Measurements from ENCODE around the gene AGPAT2. TPM values are rescaled to one million over a fixed set of nuclear protein-coding genes. Genes with fewer than 3 reads are reported as not detected.

The AGPAT2 gene
- total RNA-seq, 1 donor: 29.0 TPM

GRCh38 chr9:136670576-136671253, 16.5 kb downstream of the AGPAT2 start:
- TF ChIP-seq, protein P1, sequence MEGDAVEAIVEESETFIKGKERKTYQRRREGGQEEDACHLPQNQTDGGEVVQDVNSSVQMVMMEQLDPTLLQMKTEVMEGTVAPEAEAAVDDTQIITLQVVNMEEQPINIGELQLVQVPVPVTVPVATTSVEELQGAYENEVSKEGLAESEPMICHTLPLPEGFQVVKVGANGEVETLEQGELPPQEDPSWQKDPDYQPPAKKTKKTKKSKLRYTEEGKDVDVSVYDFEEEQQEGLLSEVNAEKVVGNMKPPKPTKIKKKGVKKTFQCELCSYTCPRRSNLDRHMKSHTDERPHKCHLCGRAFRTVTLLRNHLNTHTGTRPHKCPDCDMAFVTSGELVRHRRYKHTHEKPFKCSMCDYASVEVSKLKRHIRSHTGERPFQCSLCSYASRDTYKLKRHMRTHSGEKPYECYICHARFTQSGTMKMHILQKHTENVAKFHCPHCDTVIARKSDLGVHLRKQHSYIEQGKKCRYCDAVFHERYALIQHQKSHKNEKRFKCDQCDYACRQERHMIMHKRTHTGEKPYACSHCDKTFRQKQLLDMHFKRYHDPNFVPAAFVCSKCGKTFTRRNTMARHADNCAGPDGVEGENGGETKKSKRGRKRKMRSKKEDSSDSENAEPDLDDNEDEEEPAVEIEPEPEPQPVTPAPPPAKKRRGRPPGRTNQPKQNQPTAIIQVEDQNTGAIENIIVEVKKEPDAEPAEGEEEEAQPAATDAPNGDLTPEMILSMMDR (IDR thresholded peaks at IDR 0.05; ENCODE audit: insufficient read depth, low read length): no peak
- DNase-seq (ENCODE audit: low read depth): no peak
- no peak overlapping the region for H3K4me3 ChIP-seq (ENCODE audit: low read depth, low read length)

GRCh38 chr9:136669791-136670464, 17.3 kb downstream of the AGPAT2 start:
- no peak for DNase-seq (ENCODE audit: low read depth)
- TF ChIP-seq, protein P1 (IDR thresholded peaks at IDR 0.05; ENCODE audit: insufficient read depth, low read length): no peak
- H3K4me3 ChIP-seq (ENCODE audit: low read depth, low read length): no peak overlapping the region

DNA sequence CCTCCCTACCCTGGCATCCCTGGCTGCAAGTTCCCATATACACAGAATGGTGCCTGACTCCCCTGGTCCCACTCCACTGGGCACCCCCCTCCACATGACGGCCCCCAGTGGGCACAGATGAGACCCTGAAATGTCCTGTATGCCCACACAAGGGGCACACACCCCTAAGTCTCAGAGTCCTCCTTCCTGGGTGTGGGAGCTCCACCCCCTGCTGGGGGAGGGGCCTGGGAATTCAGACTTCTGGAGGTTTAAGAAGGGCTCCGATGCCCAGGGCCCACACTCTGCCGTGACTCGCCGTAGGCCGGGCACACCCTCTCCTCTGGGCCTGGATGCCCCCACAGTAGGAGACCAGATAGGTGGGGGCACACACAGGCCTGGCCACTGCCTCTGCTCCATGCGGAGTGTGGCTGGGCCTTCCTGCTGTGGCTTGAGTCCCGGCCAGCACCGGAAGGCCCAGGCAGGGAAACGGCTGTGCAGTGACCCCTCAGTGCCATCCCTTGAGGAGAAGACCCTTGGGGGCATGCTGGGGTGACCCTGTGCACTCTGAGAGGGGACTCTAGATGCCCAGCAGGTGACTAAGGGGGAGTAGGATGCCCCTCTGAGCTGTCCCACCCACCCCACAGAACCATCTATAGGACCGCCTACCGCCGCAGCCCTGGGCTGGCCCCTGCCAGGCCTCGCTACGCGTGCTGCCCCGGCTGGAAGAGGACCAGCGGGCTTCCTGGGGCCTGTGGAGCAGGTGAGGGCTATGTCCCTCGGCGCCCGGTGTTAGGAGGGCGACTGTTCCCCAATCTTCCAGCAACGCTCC, 18.1 kb downstream of the AGPAT2 start:
- DNase-seq (ENCODE audit: low read depth): no peak
- TF ChIP-seq, protein P1 (IDR thresholded peaks at IDR 0.05; ENCODE audit: insufficient read depth, low read length): no peak

DNA sequence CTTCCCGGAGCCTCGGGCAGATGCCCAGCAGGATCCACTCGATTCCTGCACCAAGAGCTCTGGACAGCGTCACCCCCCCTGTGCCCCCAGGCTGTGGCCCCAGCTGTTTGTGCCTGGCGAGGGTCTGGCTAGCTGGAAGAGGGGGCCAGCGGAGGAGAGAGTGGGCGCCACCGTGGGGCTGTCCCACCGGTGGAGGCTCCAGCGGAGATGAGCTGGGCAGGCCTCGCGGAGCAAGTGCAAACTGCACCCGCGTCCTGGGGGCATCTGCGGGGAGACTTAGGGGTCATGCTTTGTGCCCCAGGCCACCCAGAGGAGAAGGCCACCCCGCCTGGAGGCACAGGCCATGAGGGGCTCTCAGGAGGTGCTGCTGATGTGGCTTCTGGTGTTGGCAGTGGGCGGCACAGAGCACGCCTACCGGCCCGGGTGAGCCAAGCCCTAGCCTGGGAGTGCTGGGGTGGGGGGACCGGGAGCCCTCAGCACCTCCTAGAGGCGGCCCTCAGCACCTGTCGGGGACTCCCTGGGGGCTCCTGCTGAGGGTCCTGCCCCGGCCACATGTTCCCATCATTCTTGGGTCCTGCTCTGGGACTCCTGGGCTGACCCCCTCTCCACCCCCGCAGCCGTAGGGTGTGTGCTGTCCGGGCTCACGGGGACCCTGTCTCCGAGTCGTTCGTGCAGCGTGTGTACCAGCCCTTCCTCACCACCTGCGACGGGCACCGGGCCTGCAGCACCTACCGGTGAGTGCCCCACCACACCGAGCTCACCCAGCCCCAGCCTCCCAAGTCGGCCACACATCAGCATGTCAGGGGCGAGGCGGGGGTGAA, 19.1 kb downstream of the AGPAT2 start:
- no peak for DNase-seq (ENCODE audit: low read depth)
- TF ChIP-seq, protein P1 (IDR thresholded peaks at IDR 0.05; ENCODE audit: insufficient read depth, low read length): no peak
- H3K4me3 ChIP-seq (ENCODE audit: low read depth, low read length): no peak overlapping the region

More for the DNA sequence above, 18.1 kb downstream of the AGPAT2 start:
- no peak overlapping the region for H3K4me3 ChIP-seq (ENCODE audit: low read depth, low read length)

DNA sequence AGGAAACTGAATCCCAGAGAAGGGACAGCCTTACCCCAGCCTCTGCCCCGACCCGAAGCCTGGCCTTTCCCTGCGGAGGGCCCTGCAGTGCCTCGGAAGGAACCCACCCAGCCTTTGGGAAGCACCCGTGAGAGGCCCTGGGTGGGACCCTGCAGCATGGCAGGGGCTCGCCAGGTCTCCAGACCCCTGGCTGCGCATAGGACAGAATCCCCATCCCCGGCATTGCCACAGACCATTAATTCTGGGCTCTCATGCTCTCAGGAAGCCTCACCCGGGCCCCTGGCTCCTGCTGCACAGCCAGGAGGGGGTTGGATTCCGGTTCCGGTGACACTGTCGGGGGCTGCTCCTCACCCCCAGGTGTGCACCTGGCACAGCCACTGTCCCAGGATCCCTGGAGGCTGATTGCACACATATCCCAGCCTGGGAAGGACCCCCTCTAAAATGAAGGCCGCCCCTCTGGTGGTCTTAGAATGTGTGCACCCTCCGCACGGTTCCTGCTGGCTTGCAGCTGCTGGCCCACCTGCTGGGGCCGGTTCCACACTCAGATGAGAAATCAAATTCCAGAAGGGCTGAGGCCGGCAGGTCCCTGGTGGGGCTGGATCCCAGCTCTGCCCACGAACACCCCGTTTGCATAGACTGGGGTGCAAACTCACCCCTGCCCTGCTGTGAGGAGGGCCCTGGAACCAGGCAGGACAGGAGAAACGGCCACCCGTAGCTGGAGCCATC, 19.9 kb downstream of the AGPAT2 start:
- no peak for DNase-seq (ENCODE audit: low read depth)
- TF ChIP-seq, protein P1 (IDR thresholded peaks at IDR 0.05; ENCODE audit: insufficient read depth, low read length): no peak
- H3K4me3 ChIP-seq (ENCODE audit: low read depth, low read length): no peak overlapping the region

All from fibroblast of the aortic adventitia (primary cell).